ENCODE data around the gene NGFR.
A peak's percentile ranks its signal among the peaks of the same experiment; 100 is the strongest.
"Not testable (repeated sequence)": the region's sequence is repeated elsewhere in the genome, so short reads cannot be mapped to it uniquely, and the experiment has no call there.

The NGFR gene

GRCh38 chr17:49548506-49549310 lies 53.6 kb downstream of the NGFR start:
- peak; percentile 63 for FAIRE-seq
- DNase-seq (ENCODE audit: insufficient read length, low spot score) = no peak
- TF ChIP-seq PAX5 (IDR thresholded peaks at IDR 0.05; ENCODE audit: insufficient read depth, low read length, severe bottlenecking) (no peak), TAF1 (IDR thresholded peaks at IDR 0.05; ENCODE audit: low read depth, low read length) (no peak), POLR2A (IDR thresholded peaks at IDR 0.05; ENCODE audit: low read depth, low read length) (no peak), POLR2AphosphoS5 (IDR thresholded peaks at IDR 0.05; ENCODE audit: low read depth, low read length) (no peak), SPI1 (IDR thresholded peaks at IDR 0.05; ENCODE audit: low read depth, low read length) (no peak), POU2F2 (IDR thresholded peaks at IDR 0.05; ENCODE audit: low read depth, low read length) (no peak)

GRCh38 chr17:49549311-49549605 lies 54.2 kb downstream of the NGFR start:
- DNase-seq (ENCODE audit: insufficient read length, low spot score) (no peak), FAIRE-seq (no peak)
- TF ChIP-seq SPI1 (IDR thresholded peaks at IDR 0.05; ENCODE audit: low read depth, low read length) (no peak), POU2F2 (IDR thresholded peaks at IDR 0.05; ENCODE audit: low read depth, low read length) (no peak), TAF1 (IDR thresholded peaks at IDR 0.05; ENCODE audit: low read depth, low read length) (no peak), PAX5 (IDR thresholded peaks at IDR 0.05; ENCODE audit: insufficient read depth, low read length, severe bottlenecking) (no peak), POLR2A (IDR thresholded peaks at IDR 0.05; ENCODE audit: low read depth, low read length) (no peak), POLR2AphosphoS5 (IDR thresholded peaks at IDR 0.05; ENCODE audit: low read depth, low read length) (no peak)

GRCh38 chr17:49549691-49550678 lies 54.9 kb downstream of the NGFR start:
- no peak for DNase-seq (ENCODE audit: insufficient read length, low spot score)
- peak; percentile 23 for FAIRE-seq
- TF ChIP-seq TAF1 (IDR thresholded peaks at IDR 0.05; ENCODE audit: low read depth, low read length) (no peak), PAX5 (IDR thresholded peaks at IDR 0.05; ENCODE audit: insufficient read depth, low read length, severe bottlenecking) (no peak)

- not testable (repeated sequence) for FAIRE-seq; DNase-seq (ENCODE audit: insufficient read length, low spot score)
Observed at GRCh38 chr17:49550764-49551163, 55.7 kb downstream of the NGFR start.

GRCh38 chr17:49551221-49552069 lies 56.4 kb downstream of the NGFR start:
- FAIRE-seq (no peak), DNase-seq (ENCODE audit: insufficient read length, low spot score) (no peak)
- no peak for TF ChIP-seq POLR2AphosphoS5 (IDR thresholded peaks at IDR 0.05; ENCODE audit: low read depth, low read length)
- no peak for TF ChIP-seq PAX5 (IDR thresholded peaks at IDR 0.05; ENCODE audit: insufficient read depth, low read length, severe bottlenecking)
- TF ChIP-seq POLR2A (IDR thresholded peaks at IDR 0.05; ENCODE audit: low read depth, low read length) = no peak
- TF ChIP-seq POU2F2 (IDR thresholded peaks at IDR 0.05; ENCODE audit: low read depth, low read length) = no peak
- no peak for TF ChIP-seq TAF1 (IDR thresholded peaks at IDR 0.05; ENCODE audit: low read depth, low read length)
- TF ChIP-seq SPI1 (IDR thresholded peaks at IDR 0.05; ENCODE audit: low read depth, low read length) = no peak

GRCh38 chr17:49552070-49552751 lies 57.1 kb downstream of the NGFR start:
- TF ChIP-seq TAF1 (IDR thresholded peaks at IDR 0.05; ENCODE audit: low read depth, low read length) (no peak), PAX5 (IDR thresholded peaks at IDR 0.05; ENCODE audit: insufficient read depth, low read length, severe bottlenecking) (no peak), SPI1 (IDR thresholded peaks at IDR 0.05; ENCODE audit: low read depth, low read length) (no peak), POLR2AphosphoS5 (IDR thresholded peaks at IDR 0.05; ENCODE audit: low read depth, low read length) (no peak)
- FAIRE-seq (no peak), DNase-seq (ENCODE audit: insufficient read length, low spot score) (no peak)

- TF ChIP-seq TAF1 (IDR thresholded peaks at IDR 0.05; ENCODE audit: low read depth, low read length) = no peak
- TF ChIP-seq POU2F2 (IDR thresholded peaks at IDR 0.05; ENCODE audit: low read depth, low read length) = no peak
- TF ChIP-seq PAX5 (IDR thresholded peaks at IDR 0.05; ENCODE audit: insufficient read depth, low read length, severe bottlenecking) = no peak
- no peak for TF ChIP-seq POLR2A (IDR thresholded peaks at IDR 0.05; ENCODE audit: low read depth, low read length)
- no peak for TF ChIP-seq SPI1 (IDR thresholded peaks at IDR 0.05; ENCODE audit: low read depth, low read length)
- no peak for TF ChIP-seq POLR2AphosphoS5 (IDR thresholded peaks at IDR 0.05; ENCODE audit: low read depth, low read length)
- FAIRE-seq = no peak
Observed at GRCh38 chr17:49553676-49554335, 58.7 kb downstream of the NGFR start.

GRCh38 chr17:49554694-49555494 lies 59.8 kb downstream of the NGFR start:
- DNase-seq (ENCODE audit: insufficient read length, low spot score) (no peak), FAIRE-seq (no peak)
- TF ChIP-seq POU2F2 (IDR thresholded peaks at IDR 0.05; ENCODE audit: low read depth, low read length) (no peak), TAF1 (IDR thresholded peaks at IDR 0.05; ENCODE audit: low read depth, low read length) (no peak), SPI1 (IDR thresholded peaks at IDR 0.05; ENCODE audit: low read depth, low read length) (no peak), PAX5 (IDR thresholded peaks at IDR 0.05; ENCODE audit: insufficient read depth, low read length, severe bottlenecking) (no peak), POLR2AphosphoS5 (IDR thresholded peaks at IDR 0.05; ENCODE audit: low read depth, low read length) (no peak), POLR2A (IDR thresholded peaks at IDR 0.05; ENCODE audit: low read depth, low read length) (no peak)

More at GRCh38 chr17:49553676-49554335, 58.7 kb downstream of the NGFR start:
- DNase-seq (ENCODE audit: insufficient read length, low spot score) = no peak
